ENCODE measurements around the gene SHANK3. TPM values are rescaled to one million over a fixed set of nuclear protein-coding genes. Genes with fewer than 3 reads are reported as not detected.
A peak's percentile ranks its signal among the peaks of the same experiment; 100 is the strongest.
"Not testable (repeated sequence)": the region's sequence is repeated elsewhere in the genome, so short reads cannot be mapped to it uniquely, and the experiment has no call there.

The SHANK3 gene
- 56.6 TPM for total RNA-seq

GRCh38 chr22:50672471-50673230 is at the start of gene SHANK3:
Gene SHANK3 (plus strand): TSS chr22:50672823.
- DNase-seq (ENCODE audit: low spot score) (peak; percentile 59), ATAC-seq (peak; percentile 53)

GRCh38 chr22:50624347-50625130 is 48.1 kb upstream of the SHANK3 start:
- intact Hi-C loops (cut with DNase I): no loop called here
- DNase-seq (ENCODE audit: low spot score) (no peak), ATAC-seq (no peak)

More at GRCh38 chr22:50672471-50673230, at the start of gene SHANK3:
- intact Hi-C loops (cut with DNase I): no loop called here

GRCh38 chr22:50625131-50625567 is 47.5 kb upstream of the SHANK3 start:
- DNase-seq (ENCODE audit: low spot score): no peak
- intact Hi-C loops (cut with DNase I): no loop called here
- ATAC-seq: no peak

GRCh38 chr22:50625568-50626313 is 46.9 kb upstream of the SHANK3 start:
- DNase-seq (ENCODE audit: low spot score) (no peak), ATAC-seq (no peak)
- intact Hi-C loops (cut with DNase I): no loop called here

- DNase-seq (ENCODE audit: low spot score) (no peak), ATAC-seq (no peak)
- intact Hi-C loops (cut with DNase I): no loop called here
These were observed 46.2 kb upstream of the SHANK3 start for GRCh38 chr22:50626314-50626849.

GRCh38 chr22:50626850-50627641 is 45.6 kb upstream of the SHANK3 start:
- DNase-seq (ENCODE audit: low spot score) (no peak), ATAC-seq (peak; percentile 5)
- intact Hi-C loops (cut with DNase I): no loop called here

GRCh38 chr22:50627642-50628542 is 44.7 kb upstream of the SHANK3 start, which contains the start of gene ARSA:
Gene ARSA (minus strand): TSS chr22:50628152. CDS start chr22:50627779, 373 bp downstream.
- peak; percentile 89 for DNase-seq (ENCODE audit: low spot score)
- peak; percentile 92 for ATAC-seq
- intact Hi-C loops (cut with DNase I): no loop called here

GRCh38 chr22:50628543-50629134 is 44.0 kb upstream of the SHANK3 start:
- peak; percentile 2 for ATAC-seq
- no peak for DNase-seq (ENCODE audit: low spot score)
- intact Hi-C loops (cut with DNase I): no loop called here

- DNase-seq (ENCODE audit: low spot score): no peak
- intact Hi-C loops (cut with DNase I): no loop called here
- no peak for ATAC-seq
These were observed 42.2 kb upstream of the SHANK3 start for GRCh38 chr22:50630376-50630775.

GRCh38 chr22:50633086-50633485 is 39.5 kb upstream of the SHANK3 start:
- ATAC-seq (no peak), DNase-seq (ENCODE audit: low spot score) (no peak)
- intact Hi-C loops (cut with DNase I): no loop called here

GRCh38 chr22:50633771-50634170 is 38.9 kb upstream of the SHANK3 start:
- intact Hi-C loops (cut with DNase I): no loop called here
- DNase-seq (ENCODE audit: low spot score) (no peak), ATAC-seq (no peak)

GRCh38 chr22:50635591-50635990 is 37.0 kb upstream of the SHANK3 start:
- DNase-seq (ENCODE audit: low spot score): no peak
- intact Hi-C loops (cut with DNase I): no loop called here
- no peak for ATAC-seq

- ATAC-seq; intact Hi-C loops (cut with DNase I); DNase-seq (ENCODE audit: low spot score): not testable (repeated sequence)
These were observed 32.3 kb upstream of the SHANK3 start for GRCh38 chr22:50640296-50640695.

GRCh38 chr22:50640857-50641647 is 31.6 kb upstream of the SHANK3 start:
- intact Hi-C loops (cut with DNase I): no loop called here
- peak; percentile 14 for ATAC-seq
- no peak for DNase-seq (ENCODE audit: low spot score)

- intact Hi-C loops (cut with DNase I): no loop called here
- no peak for DNase-seq (ENCODE audit: low spot score)
- peak; percentile 95 for ATAC-seq
These were observed 30.7 kb upstream of the SHANK3 start for GRCh38 chr22:50641696-50642607.
